Keratinocyte (primary cell): ENCODE measurements around the gene ESYT3.
"Not testable (repeated sequence)": the region's sequence is repeated elsewhere in the genome, so short reads cannot be mapped to it uniquely, and the experiment has no call there.

ENCODE experiments used
- CTCF ChIP-seq, 3 experiments: IDR thresholded peaks in 1 of 3; conservative IDR thresholded peaks in 1 of 3; optimal IDR thresholded peaks in 1 of 3; 2 replicates in 2 of 3; 3 replicates in 1 of 3; pipeline versions ENCODE3 to v1.5.1; 2011; ENCODE audit warnings: low read length in 3 of 3, mild to moderate bottlenecking in 3 of 3, moderate library complexity in 2 of 3, control low read depth in 1 of 3, inconsistent platforms in 1 of 3; ENCODE audit not compliant: insufficient read depth in 2 of 3; ENCODE audit errors: extremely low read depth in 1 of 3
- EZH2 ChIP-seq: IDR thresholded peaks from one replicate; pipeline ENCODE4 v1.6.1; 2012; ENCODE audit warnings: inconsistent platforms, mild to moderate bottlenecking, low read length, moderate library complexity

GRCh38 chr3:138453940-138454339 lies 19.5 kb downstream of the ESYT3 start:
- not testable (repeated sequence) for TF ChIP-seq CTCF (optimal IDR thresholded peaks at IDR 0.05 in 1 of 3, IDR thresholded peaks at IDR 0.05 in 1 of 3, conservative IDR thresholded peaks at IDR 0.05 in 1 of 3; ENCODE audit: extremely low read depth in 1 of 3, insufficient read depth in 2 of 3, low read length in 3 of 3); EZH2
